ENCODE measurements around the gene EPHB2. TPM values are rescaled to one million over a fixed set of nuclear protein-coding genes. Genes with fewer than 3 reads are reported as not detected.

The EPHB2 gene
- total and polyA plus RNA-seq, 2 of the 4 experiments (the other 2 are of a cell fraction): 52.3 to 58.8 TPM

DNA sequence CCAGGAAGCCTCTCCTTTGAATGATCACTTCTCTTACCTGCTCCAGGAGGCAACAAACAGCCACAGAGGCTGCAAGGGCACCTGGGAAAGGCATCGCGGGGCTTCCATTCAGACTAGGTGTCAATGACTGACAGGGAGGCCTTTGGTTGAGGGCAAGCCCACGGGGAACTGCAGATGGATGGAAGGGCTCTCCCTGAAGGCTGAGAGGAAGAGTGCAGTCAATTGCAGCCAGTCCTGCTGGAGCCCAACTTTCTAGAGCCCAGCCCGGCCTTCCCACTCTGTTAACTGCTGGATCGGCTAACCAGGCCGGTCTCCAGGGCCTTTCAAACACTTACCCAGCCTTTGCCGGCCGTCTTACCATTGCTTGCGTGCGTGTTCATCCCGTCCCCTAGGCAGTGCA, 172.8 kb downstream of the EPHB2 start:
- intact Hi-C loops (cut with micrococcal nuclease): no loop called here
- no peak overlapping the region for H3K56ac ChIP-seq (ENCODE audit: extremely low read depth, insufficient read depth, low read length)
- 77% methylated on average over 3 of the region's 11 CpGs; no CpG with 5 or more reads in 1 of the 2 experiments for WGBS, 2 experiments (ENCODE audit: extremely low coverage in 2 of 2, insufficient read length in 1 of 2)

More for the DNA sequence above, 172.8 kb downstream of the EPHB2 start:
- Histone ChIP-seq H4K8ac (ENCODE audit: low read depth in 2 of 2, low read length in 2 of 2) (no peak overlapping the region), H4K20me1 (ENCODE audit: insufficient read depth, low read length) (peaks cover 10% of the 10 kb centered on the region; the same call in 1 of the 2 replicates), H2AFZ (replicated peaks; ENCODE audit: low read length, poor library complexity) (no peak overlapping the region), H3K4ac (ENCODE audit: low read depth, low read length) (no peak overlapping the region), H3K36me3 (ENCODE audit: control insufficient read depth, insufficient read depth, low read length) (peaks cover 22% of the 10 kb centered on the region; the same call in 1 of the 2 replicates), H2BK120ac (ENCODE audit: low read depth, low read length) (no peak overlapping the region), H3K4me1 (ENCODE audit: control insufficient read depth, insufficient read depth, low read length) (peaks cover 7% of the 10 kb centered on the region), H4K5ac (ENCODE audit: low read depth, low read length) (no peak overlapping the region), H3K14ac (replicated peaks; ENCODE audit: low read depth, low read length) (no peak overlapping the region), H3K79me1 (ENCODE audit: low read depth in 1 of 2, low read length in 2 of 2) (peaks cover 0 to 4% of the 10 kb centered on the region in 2 experiments; a peak in 1 of 4 replicates), H2AK9ac (replicated peaks; ENCODE audit: low read depth, low read length, poor library complexity) (no peak overlapping the region), H3K9ac (ENCODE audit: low read depth, low read length) (no peak overlapping the region), H2BK20ac (ENCODE audit: low read depth, low read length) (no peak overlapping the region), H2AK5ac (ENCODE audit: low read depth, low read length) (no peak overlapping the region), H3K4me3 (ENCODE audit: insufficient read depth, low read depth, low read length) (no peak overlapping the region), H3K27ac (ENCODE audit: insufficient read depth, low read length) (no peak overlapping the region), H3K23ac (ENCODE audit: low read depth, low read length) (no peak overlapping the region), H3K4me2 (ENCODE audit: low read depth, low read length) (no peak overlapping the region), H3K9me1 (ENCODE audit: insufficient read depth, low read length) (peaks cover 4% of the 10 kb centered on the region; the same call in 1 of the 2 replicates), H3K18ac (ENCODE audit: low read depth, low read length) (no peak overlapping the region), H3K27me3 (ENCODE audit: control insufficient read depth, insufficient read depth, low read length) (no peaks in the 10 kb centered on the region), H3K9me3 (ENCODE audit: control insufficient read depth, insufficient read depth, low read length) (no peaks in the 10 kb centered on the region), H2BK5ac (ENCODE audit: low read depth, low read length, poor library complexity, severe bottlenecking) (no peak overlapping the region), H4K91ac (ENCODE audit: insufficient read depth, low read depth, low read length) (no peak overlapping the region), H2BK15ac (ENCODE audit: low read depth, low read length) (no peak overlapping the region)
- dilution Hi-C loops (cut with HindIII; ENCODE audit: low sequenced_read_pairs, unreplicated experiment) (no loop called here), in situ Hi-C loops (cut with MboI; ENCODE audit: low sequenced_read_pairs) (loop anchor here (10.0 kb wide), 1 partner anchor 179 kb away; no protein-coding TSS in a partner anchor)
- no peak for ATAC-seq (ENCODE audit: low read depth)
- CTCF ChIA-PET: no interaction called here
- no TSS peak for BruUV-seq (replicated peaks)
- TF ChIP-seq, protein P1, sequence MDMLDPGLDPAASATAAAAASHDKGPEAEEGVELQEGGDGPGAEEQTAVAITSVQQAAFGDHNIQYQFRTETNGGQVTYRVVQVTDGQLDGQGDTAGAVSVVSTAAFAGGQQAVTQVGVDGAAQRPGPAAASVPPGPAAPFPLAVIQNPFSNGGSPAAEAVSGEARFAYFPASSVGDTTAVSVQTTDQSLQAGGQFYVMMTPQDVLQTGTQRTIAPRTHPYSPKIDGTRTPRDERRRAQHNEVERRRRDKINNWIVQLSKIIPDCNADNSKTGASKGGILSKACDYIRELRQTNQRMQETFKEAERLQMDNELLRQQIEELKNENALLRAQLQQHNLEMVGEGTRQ (IDR thresholded peaks at IDR 0.05; ENCODE audit: low read depth, low read length): no peak
- DNase-seq: no peak
- POLR2A ChIA-PET (ENCODE audit: unreplicated experiment): interaction anchor here (0.6 kb wide), 1 partner anchor 776 kb away, joined by 13 read pairs; no protein-coding TSS in a partner anchor

Measured in IMR-90 (cell line).